ENCODE data around the gene ZNF710.

DNA sequence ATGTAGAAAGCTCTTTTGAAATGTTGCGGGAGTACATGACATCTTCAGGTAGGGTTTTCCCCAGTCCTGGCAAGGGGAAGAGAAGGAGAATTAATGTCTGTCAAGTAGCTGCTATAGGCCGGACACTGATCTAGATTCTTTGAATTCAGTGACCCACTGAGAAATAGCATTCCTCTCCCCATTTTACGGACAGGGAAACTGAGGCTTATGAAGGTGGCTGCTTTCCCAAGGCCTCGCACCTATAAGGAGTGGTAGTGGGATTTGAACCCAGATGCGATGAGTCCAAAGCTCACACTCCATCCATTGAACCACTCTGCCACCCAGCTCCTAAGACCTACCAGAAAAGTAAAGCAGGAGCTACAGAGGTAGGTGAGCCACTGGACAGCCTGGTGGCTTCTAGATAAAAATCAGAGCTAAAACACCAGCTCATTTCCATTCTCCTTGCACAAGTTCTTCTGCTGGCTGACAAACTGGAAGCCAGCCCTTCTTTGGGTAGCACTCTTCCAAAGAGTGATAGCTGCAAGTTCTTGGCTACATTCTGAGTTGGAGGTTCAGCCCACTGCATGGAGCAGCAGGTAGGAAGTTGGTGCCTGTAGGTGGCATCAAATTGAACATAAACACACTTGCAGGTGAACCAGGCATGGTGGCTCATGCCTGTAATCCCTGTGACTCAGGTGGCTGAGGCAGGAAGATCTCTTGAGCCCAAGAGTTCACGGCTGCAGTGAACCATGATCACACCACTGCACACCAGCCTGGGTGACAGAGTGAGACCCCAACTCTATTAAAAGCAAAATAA is 22.0 kb downstream of the ZNF710 start:
- TF ChIP-seq, protein P1, sequence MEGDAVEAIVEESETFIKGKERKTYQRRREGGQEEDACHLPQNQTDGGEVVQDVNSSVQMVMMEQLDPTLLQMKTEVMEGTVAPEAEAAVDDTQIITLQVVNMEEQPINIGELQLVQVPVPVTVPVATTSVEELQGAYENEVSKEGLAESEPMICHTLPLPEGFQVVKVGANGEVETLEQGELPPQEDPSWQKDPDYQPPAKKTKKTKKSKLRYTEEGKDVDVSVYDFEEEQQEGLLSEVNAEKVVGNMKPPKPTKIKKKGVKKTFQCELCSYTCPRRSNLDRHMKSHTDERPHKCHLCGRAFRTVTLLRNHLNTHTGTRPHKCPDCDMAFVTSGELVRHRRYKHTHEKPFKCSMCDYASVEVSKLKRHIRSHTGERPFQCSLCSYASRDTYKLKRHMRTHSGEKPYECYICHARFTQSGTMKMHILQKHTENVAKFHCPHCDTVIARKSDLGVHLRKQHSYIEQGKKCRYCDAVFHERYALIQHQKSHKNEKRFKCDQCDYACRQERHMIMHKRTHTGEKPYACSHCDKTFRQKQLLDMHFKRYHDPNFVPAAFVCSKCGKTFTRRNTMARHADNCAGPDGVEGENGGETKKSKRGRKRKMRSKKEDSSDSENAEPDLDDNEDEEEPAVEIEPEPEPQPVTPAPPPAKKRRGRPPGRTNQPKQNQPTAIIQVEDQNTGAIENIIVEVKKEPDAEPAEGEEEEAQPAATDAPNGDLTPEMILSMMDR (IDR thresholded peaks at IDR 0.05; ENCODE audit: insufficient read depth, low read length), result no peak
- TF ChIP-seq POLR2AphosphoS5 (IDR thresholded peaks at IDR 0.05; ENCODE audit: low read depth) (no peak), GABPA (IDR thresholded peaks at IDR 0.05; ENCODE audit: low read depth) (no peak), SPI1 (IDR thresholded peaks at IDR 0.05; ENCODE audit: borderline replicate concordance, low read depth) (no peak)
- TF ChIP-seq, protein P2, sequence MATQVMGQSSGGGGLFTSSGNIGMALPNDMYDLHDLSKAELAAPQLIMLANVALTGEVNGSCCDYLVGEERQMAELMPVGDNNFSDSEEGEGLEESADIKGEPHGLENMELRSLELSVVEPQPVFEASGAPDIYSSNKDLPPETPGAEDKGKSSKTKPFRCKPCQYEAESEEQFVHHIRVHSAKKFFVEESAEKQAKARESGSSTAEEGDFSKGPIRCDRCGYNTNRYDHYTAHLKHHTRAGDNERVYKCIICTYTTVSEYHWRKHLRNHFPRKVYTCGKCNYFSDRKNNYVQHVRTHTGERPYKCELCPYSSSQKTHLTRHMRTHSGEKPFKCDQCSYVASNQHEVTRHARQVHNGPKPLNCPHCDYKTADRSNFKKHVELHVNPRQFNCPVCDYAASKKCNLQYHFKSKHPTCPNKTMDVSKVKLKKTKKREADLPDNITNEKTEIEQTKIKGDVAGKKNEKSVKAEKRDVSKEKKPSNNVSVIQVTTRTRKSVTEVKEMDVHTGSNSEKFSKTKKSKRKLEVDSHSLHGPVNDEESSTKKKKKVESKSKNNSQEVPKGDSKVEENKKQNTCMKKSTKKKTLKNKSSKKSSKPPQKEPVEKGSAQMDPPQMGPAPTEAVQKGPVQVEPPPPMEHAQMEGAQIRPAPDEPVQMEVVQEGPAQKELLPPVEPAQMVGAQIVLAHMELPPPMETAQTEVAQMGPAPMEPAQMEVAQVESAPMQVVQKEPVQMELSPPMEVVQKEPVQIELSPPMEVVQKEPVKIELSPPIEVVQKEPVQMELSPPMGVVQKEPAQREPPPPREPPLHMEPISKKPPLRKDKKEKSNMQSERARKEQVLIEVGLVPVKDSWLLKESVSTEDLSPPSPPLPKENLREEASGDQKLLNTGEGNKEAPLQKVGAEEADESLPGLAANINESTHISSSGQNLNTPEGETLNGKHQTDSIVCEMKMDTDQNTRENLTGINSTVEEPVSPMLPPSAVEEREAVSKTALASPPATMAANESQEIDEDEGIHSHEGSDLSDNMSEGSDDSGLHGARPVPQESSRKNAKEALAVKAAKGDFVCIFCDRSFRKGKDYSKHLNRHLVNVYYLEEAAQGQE (IDR thresholded peaks at IDR 0.05; ENCODE audit: insufficient replicate concordance, low read depth), result no peak

Measured in HL-60 (cell line).